Measurements from ENCODE around the gene AIG1. TPM values are rescaled to one million over a fixed set of nuclear protein-coding genes. Genes with fewer than 3 reads are reported as not detected.
A peak's percentile ranks its signal among the peaks of the same experiment; 100 is the strongest.

The AIG1 gene
- polyA plus RNA-seq, 1 of the 3 experiments (the other 2 are of a cell fraction), result 36.8 TPM

DNA sequence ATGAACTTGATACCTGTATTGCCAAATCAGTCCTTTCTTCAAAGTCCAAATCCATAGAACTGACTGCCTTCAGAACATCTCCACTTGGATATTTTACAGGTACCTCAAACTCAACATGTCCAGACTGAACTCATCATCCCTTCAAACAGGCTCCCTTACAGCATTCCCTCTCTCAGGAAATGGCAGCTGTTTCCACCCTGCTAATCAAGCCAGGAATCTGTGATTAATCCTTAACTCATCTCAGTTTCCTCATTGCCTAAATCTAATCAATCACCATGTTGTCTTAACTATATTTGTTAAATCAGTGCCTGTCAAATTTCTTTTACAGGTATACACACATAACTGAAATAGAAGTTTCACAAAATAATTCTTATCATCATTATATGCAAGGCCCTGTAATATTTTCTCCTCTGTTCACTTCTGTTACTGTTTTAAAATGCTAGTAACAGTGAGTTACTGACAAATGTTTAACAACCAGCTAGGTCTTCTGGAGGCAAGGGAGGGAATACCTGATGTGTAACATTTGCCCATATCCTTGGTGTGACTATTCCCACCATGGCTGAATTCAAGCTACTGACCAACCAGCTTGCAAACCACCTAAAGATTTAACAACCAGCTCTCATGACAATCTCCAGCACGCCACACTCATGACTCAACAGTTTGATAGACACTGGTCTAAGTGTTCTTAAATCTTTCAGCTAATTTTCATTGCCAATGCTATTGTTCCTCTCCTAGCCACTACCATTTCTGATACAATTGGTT, 264.9 kb downstream of the AIG1 start (continued):
- TF ChIP-seq, protein P1, sequence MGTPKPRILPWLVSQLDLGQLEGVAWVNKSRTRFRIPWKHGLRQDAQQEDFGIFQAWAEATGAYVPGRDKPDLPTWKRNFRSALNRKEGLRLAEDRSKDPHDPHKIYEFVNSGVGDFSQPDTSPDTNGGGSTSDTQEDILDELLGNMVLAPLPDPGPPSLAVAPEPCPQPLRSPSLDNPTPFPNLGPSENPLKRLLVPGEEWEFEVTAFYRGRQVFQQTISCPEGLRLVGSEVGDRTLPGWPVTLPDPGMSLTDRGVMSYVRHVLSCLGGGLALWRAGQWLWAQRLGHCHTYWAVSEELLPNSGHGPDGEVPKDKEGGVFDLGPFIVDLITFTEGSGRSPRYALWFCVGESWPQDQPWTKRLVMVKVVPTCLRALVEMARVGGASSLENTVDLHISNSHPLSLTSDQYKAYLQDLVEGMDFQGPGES (IDR thresholded peaks at IDR 0.05; ENCODE audit: low read depth, low read length), result no peak
- peak; percentile 73 for TF ChIP-seq TCF12 (IDR thresholded peaks at IDR 0.05)
- TF ChIP-seq NRF1 (IDR thresholded peaks at IDR 0.05; ENCODE audit: low read depth, low read length), result no peak
- TF ChIP-seq FOXJ3 (CRISPR knock-in tag; IDR thresholded peaks at IDR 0.05), result no peak
- peak; percentile 43 for TF ChIP-seq JUND (IDR thresholded peaks at IDR 0.05)

DNA sequence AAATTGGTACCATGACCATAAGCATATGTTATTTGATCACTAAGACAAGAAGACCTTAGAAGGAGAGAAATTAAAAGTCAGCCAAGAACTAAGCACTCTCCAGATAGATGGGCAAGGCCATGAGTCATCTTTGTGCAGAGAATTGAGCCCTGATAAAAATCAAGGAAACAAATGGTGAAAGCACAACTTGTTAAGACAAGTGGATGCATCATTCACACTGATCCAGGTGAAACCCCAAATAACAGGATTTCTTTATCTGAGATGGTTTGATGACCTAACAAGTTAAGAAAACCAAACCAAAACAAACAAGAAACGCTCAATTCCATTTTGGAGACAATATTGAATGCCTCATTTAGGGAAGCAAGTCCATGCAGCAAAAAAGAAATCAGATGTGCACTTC, 268.2 kb downstream of the AIG1 start:
- no peak overlapping the region for H2AFZ ChIP-seq (ENCODE audit: low read depth)
- DNase-seq, result no peak
- no peak overlapping the region for H3K4me3 ChIP-seq (ENCODE audit: low read depth in 2 of 2, low read length in 1 of 2)
- H3K36me3 ChIP-seq (replicated peaks in 1 of 2; ENCODE audit: control insufficient read depth in 1 of 2, insufficient read depth in 2 of 2, low read length in 1 of 2), result peaks cover 0 to under 1% of the 10 kb centered on the region in 2 experiments
- H3K27ac ChIP-seq (ENCODE audit: low read depth in 2 of 2, low read length in 1 of 2), result no peak overlapping the region
- H3K9ac ChIP-seq, result no peak overlapping the region
- CTCF ChIA-PET, result interaction anchor here (1.8 kb wide), 1 partner anchor 9 kb away, joined by 7 read pairs; no protein-coding TSS in a partner anchor
- H3K4me1 ChIP-seq (ENCODE audit: control insufficient read depth in 1 of 2, insufficient read depth in 2 of 2, low read depth in 1 of 2, low read length in 1 of 2), result no peaks in the 10 kb centered on the region
- H3K9me3 ChIP-seq, result no peaks in the 10 kb centered on the region
- H3K4me2 ChIP-seq, result no peak overlapping the region
- 68% methylated on average over 1 of the region's 1 CpG for WGBS (ENCODE audit: low lambda C conversion rate)
- no peaks in the 10 kb centered on the region for H4K20me1 ChIP-seq (ENCODE audit: insufficient read depth)
- POLR2A ChIA-PET, result no interaction called here
- peaks cover 3% of the 10 kb centered on the region for H3F3A ChIP-seq (replicated peaks; ENCODE audit: insufficient read depth)
- no peaks in the 10 kb centered on the region for H3K9me2 ChIP-seq
- H3K27me3 ChIP-seq (ENCODE audit: insufficient read depth), result no peaks in the 10 kb centered on the region
- H3K79me2 ChIP-seq (ENCODE audit: insufficient read depth), result no peaks in the 10 kb centered on the region
- TF ChIP-seq FOSL2 (IDR thresholded peaks at IDR 0.05; ENCODE audit: borderline replicate concordance, low read depth), result peak; percentile 66; the same call in 1 of the 2 replicates
- TF ChIP-seq SMC3 (IDR thresholded peaks at IDR 0.05; ENCODE audit: low read depth, low read length), result no peak
- TF ChIP-seq POLR2AphosphoS5 (IDR thresholded peaks at IDR 0.05; ENCODE audit: low read depth, low read length), result no peak
- no peak for TF ChIP-seq GATA2 (CRISPR knock-in tag; IDR thresholded peaks at IDR 0.05)
- no peak for TF ChIP-seq RAD21 (IDR thresholded peaks at IDR 0.05; ENCODE audit: low read length)
- TF ChIP-seq MXI1 (IDR thresholded peaks at IDR 0.05; ENCODE audit: low read depth, low read length), result no peak
- TF ChIP-seq FOXJ3 (CRISPR knock-in tag; IDR thresholded peaks at IDR 0.05), result no peak
- TF ChIP-seq EZH2phosphoT487 (IDR thresholded peaks at IDR 0.05; ENCODE audit: borderline replicate concordance, low read depth), result no peak
- TF ChIP-seq, protein P2, sequence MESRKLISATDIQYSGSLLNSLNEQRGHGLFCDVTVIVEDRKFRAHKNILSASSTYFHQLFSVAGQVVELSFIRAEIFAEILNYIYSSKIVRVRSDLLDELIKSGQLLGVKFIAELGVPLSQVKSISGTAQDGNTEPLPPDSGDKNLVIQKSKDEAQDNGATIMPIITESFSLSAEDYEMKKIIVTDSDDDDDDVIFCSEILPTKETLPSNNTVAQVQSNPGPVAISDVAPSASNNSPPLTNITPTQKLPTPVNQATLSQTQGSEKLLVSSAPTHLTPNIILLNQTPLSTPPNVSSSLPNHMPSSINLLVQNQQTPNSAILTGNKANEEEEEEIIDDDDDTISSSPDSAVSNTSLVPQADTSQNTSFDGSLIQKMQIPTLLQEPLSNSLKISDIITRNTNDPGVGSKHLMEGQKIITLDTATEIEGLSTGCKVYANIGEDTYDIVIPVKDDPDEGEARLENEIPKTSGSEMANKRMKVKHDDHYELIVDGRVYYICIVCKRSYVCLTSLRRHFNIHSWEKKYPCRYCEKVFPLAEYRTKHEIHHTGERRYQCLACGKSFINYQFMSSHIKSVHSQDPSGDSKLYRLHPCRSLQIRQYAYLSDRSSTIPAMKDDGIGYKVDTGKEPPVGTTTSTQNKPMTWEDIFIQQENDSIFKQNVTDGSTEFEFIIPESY (IDR thresholded peaks at IDR 0.05; ENCODE audit: borderline replicate concordance, low read depth), result no peak
- TF ChIP-seq MEF2A (IDR thresholded peaks at IDR 0.05; ENCODE audit: borderline replicate concordance, low read depth), result no peak
- TF ChIP-seq, protein P3, sequence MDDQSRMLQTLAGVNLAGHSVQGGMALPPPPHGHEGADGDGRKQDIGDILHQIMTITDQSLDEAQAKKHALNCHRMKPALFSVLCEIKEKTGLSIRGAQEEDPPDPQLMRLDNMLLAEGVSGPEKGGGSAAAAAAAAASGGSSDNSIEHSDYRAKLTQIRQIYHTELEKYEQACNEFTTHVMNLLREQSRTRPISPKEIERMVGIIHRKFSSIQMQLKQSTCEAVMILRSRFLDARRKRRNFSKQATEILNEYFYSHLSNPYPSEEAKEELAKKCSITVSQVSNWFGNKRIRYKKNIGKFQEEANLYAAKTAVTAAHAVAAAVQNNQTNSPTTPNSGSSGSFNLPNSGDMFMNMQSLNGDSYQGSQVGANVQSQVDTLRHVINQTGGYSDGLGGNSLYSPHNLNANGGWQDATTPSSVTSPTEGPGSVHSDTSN (IDR thresholded peaks at IDR 0.05), result peak; percentile 61
- no peak for TF ChIP-seq GABPA (IDR thresholded peaks at IDR 0.05; ENCODE audit: low read depth)
- no peak; the same call in 1 of the 2 replicates for TF ChIP-seq NFIC (IDR thresholded peaks at IDR 0.05; ENCODE audit: borderline replicate concordance)
- TF ChIP-seq EP300 (IDR thresholded peaks at IDR 0.05; ENCODE audit: borderline replicate concordance in 1 of 2, low read depth in 1 of 2, low read length in 1 of 2), result 0 out of 4 replicates have a peak, but pooled peaks of 1 of the 2 experiments have one; percentile 29
- TF ChIP-seq YY1 (IDR thresholded peaks at IDR 0.05; ENCODE audit: low read depth), result no peak
- TF ChIP-seq SIN3A (IDR thresholded peaks at IDR 0.05; ENCODE audit: borderline replicate concordance, low read depth, low read length), result no peak
- TF ChIP-seq TAF1 (IDR thresholded peaks at IDR 0.05; ENCODE audit: borderline replicate concordance, low read depth, low read length), result no peak
- TF ChIP-seq FOXM1 (IDR thresholded peaks at IDR 0.05; ENCODE audit: low read depth), result no peak
- TF ChIP-seq JUND (IDR thresholded peaks at IDR 0.05), result peak; percentile 56
- TF ChIP-seq, protein P4, sequence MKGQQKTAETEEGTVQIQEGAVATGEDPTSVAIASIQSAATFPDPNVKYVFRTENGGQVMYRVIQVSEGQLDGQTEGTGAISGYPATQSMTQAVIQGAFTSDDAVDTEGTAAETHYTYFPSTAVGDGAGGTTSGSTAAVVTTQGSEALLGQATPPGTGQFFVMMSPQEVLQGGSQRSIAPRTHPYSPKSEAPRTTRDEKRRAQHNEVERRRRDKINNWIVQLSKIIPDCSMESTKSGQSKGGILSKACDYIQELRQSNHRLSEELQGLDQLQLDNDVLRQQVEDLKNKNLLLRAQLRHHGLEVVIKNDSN (IDR thresholded peaks at IDR 0.05; ENCODE audit: borderline replicate concordance, low read depth), result no peak
- TF ChIP-seq RCOR1 (IDR thresholded peaks at IDR 0.05; ENCODE audit: low read length), result no peak
- TF ChIP-seq ELF1 (IDR thresholded peaks at IDR 0.05), result no peak
- TF ChIP-seq RFX5 (IDR thresholded peaks at IDR 0.05; ENCODE audit: low read length), result no peak
- TF ChIP-seq CHD2 (IDR thresholded peaks at IDR 0.05; ENCODE audit: low read length, partially characterized antibody), result no peak
- TF ChIP-seq, protein P5, sequence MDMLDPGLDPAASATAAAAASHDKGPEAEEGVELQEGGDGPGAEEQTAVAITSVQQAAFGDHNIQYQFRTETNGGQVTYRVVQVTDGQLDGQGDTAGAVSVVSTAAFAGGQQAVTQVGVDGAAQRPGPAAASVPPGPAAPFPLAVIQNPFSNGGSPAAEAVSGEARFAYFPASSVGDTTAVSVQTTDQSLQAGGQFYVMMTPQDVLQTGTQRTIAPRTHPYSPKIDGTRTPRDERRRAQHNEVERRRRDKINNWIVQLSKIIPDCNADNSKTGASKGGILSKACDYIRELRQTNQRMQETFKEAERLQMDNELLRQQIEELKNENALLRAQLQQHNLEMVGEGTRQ (IDR thresholded peaks at IDR 0.05; ENCODE audit: borderline replicate concordance, low read depth, low read length), result no peak
